GM23338 (cell line): Measurements from ENCODE around the gene RNF166. TPM values are rescaled to one million over a fixed set of nuclear protein-coding genes. Genes with fewer than 3 reads are reported as not detected.

Source experiments
- ATAC-seq: fragments of 200-7000 bp; cut with Tn5 transposase; 3 replicates; pipeline ENCODE4 v1.9.1; 2020
- DNase-seq: peaks from one replicate; pipeline ENCODE4 v3.0.0-alpha.2; 2015; ENCODE audit warnings: low spot score
- H2AFZ ChIP-seq: fragments of 200-600 bp; sonication (generic); 2 replicates; pipeline ENCODE4 v1.8.0; 2016; ENCODE audit warnings: antibody characterized with exemption, mild to moderate bottlenecking, moderate library complexity
- H3F3A ChIP-seq: fragments of 200-600 bp; sonication (generic); replicated peaks from 2 replicates; pipeline ENCODE4 v1.8.0; 2017; ENCODE audit warnings: antibody characterized with exemption, mixed run types, low read depth
- H3K27ac ChIP-seq: fragments of 200-600 bp; sonication (generic); 2 replicates; pipeline ENCODE4 v1.6.1; 2016; ENCODE audit warnings: low read depth
- H3K27me3 ChIP-seq: fragments of 200-600 bp; sonication (generic); 2 replicates; pipeline ENCODE4 v1.8.0; 2016; ENCODE audit warnings: mild to moderate bottlenecking, mixed run types, moderate library complexity; ENCODE audit not compliant: insufficient read depth
- H3K36me3 ChIP-seq: fragments of 200-600 bp; sonication (generic); 2 replicates; pipeline ENCODE4 v1.8.0; 2016; ENCODE audit warnings: mild to moderate bottlenecking; ENCODE audit not compliant: insufficient read depth
- H3K4me1 ChIP-seq: fragments of 200-600 bp; sonication (generic); 2 replicates; pipeline ENCODE4 v1.8.0; 2016; ENCODE audit warnings: mild to moderate bottlenecking, moderate library complexity; ENCODE audit not compliant: insufficient read depth
- H3K4me2 ChIP-seq: fragments of 200-600 bp; sonication (generic); 2 replicates; pipeline ENCODE4 v1.7.1; 2017; ENCODE audit warnings: mixed run types
- H3K4me3 ChIP-seq: fragments of 200-600 bp; sonication (generic); 2 replicates; pipeline ENCODE4 v1.6.1; 2016; ENCODE audit warnings: mixed run types
- H3K79me2 ChIP-seq: fragments of 200-600 bp; sonication (generic); replicated peaks from 2 replicates; pipeline ENCODE4 v1.8.0; 2017; ENCODE audit warnings: mild to moderate bottlenecking; ENCODE audit not compliant: insufficient read depth
- H3K9me2 ChIP-seq: fragments of 200-600 bp; sonication (generic); 2 replicates; pipeline ENCODE4 v1.8.0; 2017; ENCODE audit not compliant: insufficient read depth
- H4K20me1 ChIP-seq: fragments of 200-600 bp; sonication (generic); replicated peaks from 2 replicates; pipeline ENCODE4 v1.8.0; 2017; ENCODE audit warnings: mild to moderate bottlenecking; ENCODE audit not compliant: insufficient read depth
- H3K27ac Mint-ChIP-seq: 2 replicates; pipeline ENCODE4 v1.8.0; 2020; ENCODE audit warnings: inconsistent platforms, mild to moderate bottlenecking, moderate library complexity, mixed read lengths
- H3K27me3 Mint-ChIP-seq: 3 replicates; pipeline ENCODE4 v1.8.0; 2022; ENCODE audit warnings: low read depth, mild to moderate bottlenecking, moderate library complexity, mixed read lengths, inconsistent platforms; ENCODE audit not compliant: insufficient read depth, poor library complexity
- H3K36me3 Mint-ChIP-seq: 3 replicates; pipeline ENCODE4 v1.8.0; 2021; ENCODE audit warnings: low read depth, mild to moderate bottlenecking, inconsistent platforms, moderate library complexity, mixed read lengths
- H3K4me1 Mint-ChIP-seq: 3 replicates; pipeline ENCODE4 v1.8.0; 2020; ENCODE audit warnings: mild to moderate bottlenecking, inconsistent platforms, mixed read lengths
- H3K4me3 Mint-ChIP-seq: 3 replicates; pipeline ENCODE4 v1.8.0; 2021; ENCODE audit warnings: moderate library complexity, mild to moderate bottlenecking, inconsistent platforms, mixed read lengths
- H3K9me3 Mint-ChIP-seq: 3 replicates; pipeline ENCODE4 v1.8.0; 2020; ENCODE audit warnings: moderate library complexity, mild to moderate bottlenecking, inconsistent platforms, mixed read lengths
- CREB1 ChIP-seq: fragments of 250-450 bp; sonication (Bioruptor Pico); IDR thresholded peaks from 2 replicates; pipeline ENCODE4 v1.5.0; 2020; ENCODE audit warnings: low read depth, mild to moderate bottlenecking, moderate library complexity
- EZH2 ChIP-seq: fragments of 200-600 bp; sonication (generic); IDR thresholded peaks from one replicate; pipeline ENCODE4 v1.8.0; 2017; ENCODE audit warnings: antibody characterized with exemption, mild to moderate bottlenecking, low read depth; ENCODE audit not compliant: unreplicated experiment
- EZH2phosphoT487 ChIP-seq: fragments of 200-600 bp; sonication (generic); IDR thresholded peaks from one replicate; pipeline ENCODE4 v1.8.1; 2018; ENCODE audit warnings: antibody characterized with exemption; ENCODE audit not compliant: unreplicated experiment
- JUNB ChIP-seq: IDR thresholded peaks from one replicate; pipeline ENCODE4 v1.6.1; 2016; ENCODE audit warnings: antibody characterized with exemption; ENCODE audit not compliant: unreplicated experiment
- NANOG ChIP-seq: IDR thresholded peaks from 2 replicates; pipeline ENCODE4 v1.6.1; 2016; ENCODE audit warnings: antibody characterized with exemption, borderline replicate concordance
- POLR2AphosphoS5 ChIP-seq: IDR thresholded peaks from 2 replicates; pipeline ENCODE4 v1.6.1; 2016; ENCODE audit warnings: antibody characterized with exemption, low read depth
- REST ChIP-seq: IDR thresholded peaks from one replicate; pipeline ENCODE4 v1.6.1; 2018; ENCODE audit warnings: antibody characterized with exemption; ENCODE audit not compliant: unreplicated experiment
- STAT1 ChIP-seq: IDR thresholded peaks from one replicate; pipeline ENCODE4 v1.6.1; 2016; ENCODE audit warnings: antibody characterized with exemption; ENCODE audit not compliant: unreplicated experiment
- ZNF114 ChIP-seq: fragments of 250-450 bp; sonication (Bioruptor Pico); IDR thresholded peaks from 2 replicates; pipeline ENCODE4 v1.5.0; 2020; ENCODE audit warnings: mild to moderate bottlenecking, moderate library complexity
- ZNF331 ChIP-seq: fragments of 250-450 bp; sonication (Bioruptor Pico); IDR thresholded peaks from 2 replicates; pipeline ENCODE4 v1.5.0; 2020; ENCODE audit warnings: low read depth, mild to moderate bottlenecking, moderate library complexity
- ZNF462 ChIP-seq: fragments of 250-450 bp; sonication (Bioruptor Pico); IDR thresholded peaks from 2 replicates; pipeline ENCODE4 v1.5.0; 2020; ENCODE audit warnings: mild to moderate bottlenecking, moderate library complexity
- polyA plus RNA-seq: library from polyadenylated mRNA; unstranded; fragments of >200 nt; fragmentation: Nextera tagmentation; extraction: Ambion mirVana; gene quantifications from 2 replicates; pipeline ENCODE4 v1.2.1, GENCODE V29; 2016
- total RNA-seq: library from RNA; depleted of rRNA; stranded (reverse); fragments of >200 nt; shearing (Covaris generic); gene quantifications from 2 replicates; pipeline ENCODE4 v1.2.3, GENCODE V29; 2014
- TF ChIP-seq, protein P1 (sequence below), 2 experiments: fragments of 200-600 bp in 1 of 2; sonication (generic) in 1 of 2; conservative IDR thresholded peaks; 2 replicates each; pipeline versions ENCODE4 v1.5.1 to v1.6.1; 2016 to 2017; ENCODE audit warnings: antibody characterized with exemption in 2 of 2, low read depth in 2 of 2, mild to moderate bottlenecking in 2 of 2, moderate library complexity in 1 of 2
- TF ChIP-seq, protein P2 (sequence below): IDR thresholded peaks from 2 replicates; pipeline ENCODE4 v1.6.1; 2016; ENCODE audit warnings: antibody characterized with exemption

Gene RNF166
- total and polyA plus RNA-seq, 2 experiments from 2014 or later: 24.9 to 43.4 TPM

- ATAC-seq (no peak), DNase-seq (no peak)
- Histone ChIP-seq H3K9me2 (no peaks in the 10 kb centered on the region), H3K4me2 (no peak overlapping the region), H3K27ac (no peak overlapping the region), H3K27me3 (no peaks in the 10 kb centered on the region), H3K4me3 (no peak overlapping the region), H3K36me3 (no peaks in the 10 kb centered on the region), H2AFZ (no peak overlapping the region), H3K79me2 (no peaks in the 10 kb centered on the region), H3F3A (no peaks in the 10 kb centered on the region), H3K4me1 (no peaks in the 10 kb centered on the region), H4K20me1 (no peaks in the 10 kb centered on the region)
- H3K9me3 Mint-ChIP-seq: no peaks in the 10 kb centered on the region
- H3K4me1 Mint-ChIP-seq: no peaks in the 10 kb centered on the region
- TF ChIP-seq JUNB: no peak
- TF ChIP-seq REST: no peak
- TF ChIP-seq, protein P1, sequence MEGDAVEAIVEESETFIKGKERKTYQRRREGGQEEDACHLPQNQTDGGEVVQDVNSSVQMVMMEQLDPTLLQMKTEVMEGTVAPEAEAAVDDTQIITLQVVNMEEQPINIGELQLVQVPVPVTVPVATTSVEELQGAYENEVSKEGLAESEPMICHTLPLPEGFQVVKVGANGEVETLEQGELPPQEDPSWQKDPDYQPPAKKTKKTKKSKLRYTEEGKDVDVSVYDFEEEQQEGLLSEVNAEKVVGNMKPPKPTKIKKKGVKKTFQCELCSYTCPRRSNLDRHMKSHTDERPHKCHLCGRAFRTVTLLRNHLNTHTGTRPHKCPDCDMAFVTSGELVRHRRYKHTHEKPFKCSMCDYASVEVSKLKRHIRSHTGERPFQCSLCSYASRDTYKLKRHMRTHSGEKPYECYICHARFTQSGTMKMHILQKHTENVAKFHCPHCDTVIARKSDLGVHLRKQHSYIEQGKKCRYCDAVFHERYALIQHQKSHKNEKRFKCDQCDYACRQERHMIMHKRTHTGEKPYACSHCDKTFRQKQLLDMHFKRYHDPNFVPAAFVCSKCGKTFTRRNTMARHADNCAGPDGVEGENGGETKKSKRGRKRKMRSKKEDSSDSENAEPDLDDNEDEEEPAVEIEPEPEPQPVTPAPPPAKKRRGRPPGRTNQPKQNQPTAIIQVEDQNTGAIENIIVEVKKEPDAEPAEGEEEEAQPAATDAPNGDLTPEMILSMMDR (conservative IDR thresholded peaks at IDR 0.05; ENCODE audit: low read depth in 2 of 2): no peak
- TF ChIP-seq STAT1: no peak
- no peak for TF ChIP-seq ZNF331 (CRISPR knock-in tag)
- no peak for TF ChIP-seq ZNF462 (CRISPR knock-in tag)
- no peak for TF ChIP-seq POLR2AphosphoS5
- no peak for TF ChIP-seq CREB1
- TF ChIP-seq, protein P2, sequence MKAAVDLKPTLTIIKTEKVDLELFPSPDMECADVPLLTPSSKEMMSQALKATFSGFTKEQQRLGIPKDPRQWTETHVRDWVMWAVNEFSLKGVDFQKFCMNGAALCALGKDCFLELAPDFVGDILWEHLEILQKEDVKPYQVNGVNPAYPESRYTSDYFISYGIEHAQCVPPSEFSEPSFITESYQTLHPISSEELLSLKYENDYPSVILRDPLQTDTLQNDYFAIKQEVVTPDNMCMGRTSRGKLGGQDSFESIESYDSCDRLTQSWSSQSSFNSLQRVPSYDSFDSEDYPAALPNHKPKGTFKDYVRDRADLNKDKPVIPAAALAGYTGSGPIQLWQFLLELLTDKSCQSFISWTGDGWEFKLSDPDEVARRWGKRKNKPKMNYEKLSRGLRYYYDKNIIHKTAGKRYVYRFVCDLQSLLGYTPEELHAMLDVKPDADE: no peak
- no peak for TF ChIP-seq ZNF114
- TF ChIP-seq EZH2: no peak
- TF ChIP-seq NANOG: no peak
- no peak for TF ChIP-seq EZH2phosphoT487
- H3K4me3 Mint-ChIP-seq: no peak overlapping the region
- H3K36me3 Mint-ChIP-seq: no peaks in the 10 kb centered on the region
- no peak overlapping the region for H3K27ac Mint-ChIP-seq
- H3K27me3 Mint-ChIP-seq: no peaks in the 10 kb centered on the region
Measured at GRCh38 chr16:88695218-88695617, 11.0 kb downstream of the RNF166 start.
